Posterior cingulate gyrus (tissue), 11 donors: ENCODE results near the gene LRMDA.

Source experiments
- DNase-seq, 10 donors: peaks; one replicate each; pipeline versions ENCODE4 v3.0.0 to v3.0.0-alpha.2; 2020 to 2021; ENCODE audit warnings: mixed read lengths in 3 of 10
- intact Hi-C: fragments of 100-400 bp; cut with DNase I; formaldehyde crosslinking; loops from one replicate; pipeline ENCODE4 v1.15.1; 2023

The LRMDA gene

DNA sequence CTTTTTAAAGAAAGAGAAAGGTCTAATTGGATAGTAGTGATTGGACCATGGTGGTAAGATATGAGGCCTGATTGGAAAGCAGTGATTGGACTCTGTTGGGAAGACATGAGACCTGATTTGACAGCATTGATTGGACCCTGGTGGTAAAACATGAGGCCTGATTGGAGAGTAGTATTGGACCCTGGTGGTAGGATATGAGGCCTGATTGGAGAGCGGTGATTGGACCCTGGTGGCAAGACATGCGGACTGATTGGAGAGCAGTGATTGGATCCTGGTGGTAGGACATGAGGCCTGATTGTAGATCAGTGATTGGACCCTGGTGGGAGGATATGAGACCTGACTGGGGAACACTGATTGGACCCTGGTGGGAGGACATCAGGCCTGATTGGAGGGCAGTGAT is 444.3 kb downstream of the LRMDA start:
- no peak for DNase-seq

DNA sequence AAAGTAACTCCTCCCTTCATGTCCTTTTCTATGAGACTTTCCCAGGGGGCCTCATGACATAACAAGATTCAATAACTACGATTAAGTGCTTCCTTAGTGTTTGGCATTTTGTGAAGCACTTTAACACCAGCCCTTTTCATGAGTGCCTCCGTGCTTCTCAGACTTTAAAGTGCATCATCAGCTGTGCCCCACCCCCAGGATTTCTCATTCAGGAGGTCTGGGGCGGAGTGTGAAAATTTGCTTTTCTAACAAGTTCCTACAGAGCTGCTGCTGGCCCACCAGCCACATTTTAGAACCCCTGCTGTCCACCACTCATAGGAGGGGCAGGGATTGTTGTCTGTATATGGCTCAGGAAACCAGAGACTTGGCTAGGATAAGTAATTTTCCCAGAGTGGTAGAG is 445.3 kb downstream of the LRMDA start:
- intact Hi-C loops, result no loop called here
- no peak for DNase-seq

More for the DNA sequence above, 444.3 kb downstream of the LRMDA start:
- intact Hi-C loops, result no loop called here

DNA sequence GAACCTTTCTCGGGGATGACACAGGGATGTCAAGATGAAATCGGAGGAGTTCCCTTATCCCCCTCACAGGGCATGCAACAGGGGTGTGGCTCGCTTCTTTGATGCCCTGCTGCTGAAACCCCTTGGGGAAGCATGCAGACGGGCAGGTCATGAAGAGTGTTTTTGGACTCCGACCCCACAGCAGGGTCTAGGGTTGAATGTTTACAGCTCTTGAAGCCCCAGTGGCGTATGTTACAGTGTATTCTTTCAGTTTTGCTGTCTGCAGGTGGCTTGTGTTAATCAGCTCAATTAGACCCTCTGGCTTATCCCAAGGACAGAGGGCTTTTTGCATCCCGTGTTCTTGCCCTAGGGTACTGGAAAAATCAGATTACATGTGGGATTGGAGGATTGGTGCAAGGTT is 446.5 kb downstream of the LRMDA start:
- no peak for DNase-seq
- intact Hi-C loops, result no loop called here

DNA sequence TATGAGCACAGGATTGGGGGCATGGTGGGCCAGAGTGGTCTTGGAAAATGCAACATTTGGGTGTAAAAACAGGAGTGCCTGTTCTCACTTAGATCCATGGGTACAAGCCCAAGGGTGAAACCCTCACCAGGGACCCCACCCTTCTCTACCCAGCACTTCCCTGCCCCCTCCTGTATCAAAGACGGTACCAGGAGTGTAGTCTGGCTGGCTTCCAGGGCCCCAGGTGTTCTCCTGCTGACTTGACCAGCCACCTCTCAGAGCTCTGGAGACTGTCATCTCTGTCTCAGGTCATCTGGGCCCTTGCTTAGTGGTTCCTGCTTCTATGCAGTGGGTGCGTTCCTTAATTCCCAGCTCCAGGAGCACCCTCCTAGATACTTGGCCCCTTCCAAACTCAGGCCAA is 447.2 kb downstream of the LRMDA start:
- no peak for DNase-seq
- intact Hi-C loops, result no loop called here

DNA sequence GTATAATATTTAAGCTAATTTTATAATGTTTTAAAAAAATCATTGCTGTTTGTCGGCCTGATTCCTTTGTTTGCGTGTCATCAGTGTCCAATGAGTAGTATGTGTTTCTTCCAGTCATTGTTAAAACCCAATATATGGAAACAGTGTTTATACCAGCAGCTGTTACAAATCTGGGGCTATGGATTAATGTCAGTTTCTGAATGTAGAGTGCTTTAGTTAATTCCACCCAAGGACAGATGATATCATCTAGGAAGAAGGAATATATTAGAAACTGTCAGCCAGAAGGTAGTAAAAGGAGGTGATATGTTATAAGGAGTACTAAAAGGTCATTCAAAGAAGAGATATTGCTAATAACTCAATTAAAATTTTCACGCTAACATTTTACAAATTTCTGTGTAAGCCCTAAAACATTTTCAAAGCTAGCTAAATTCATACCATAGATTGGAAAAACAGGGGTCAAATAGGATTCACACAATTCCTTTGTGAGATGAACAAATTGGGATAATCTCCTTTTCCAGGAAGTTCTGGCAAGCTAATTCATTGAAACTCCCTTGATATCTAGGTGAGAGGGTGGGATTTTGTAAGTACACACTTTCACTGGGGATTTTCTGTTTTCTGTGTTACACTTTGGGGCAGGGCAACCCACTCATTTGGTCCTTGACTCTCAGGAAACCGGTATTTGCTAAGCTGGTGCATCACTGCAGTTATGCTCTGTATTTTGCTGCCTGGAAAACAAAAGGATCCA is 448.8 kb downstream of the LRMDA start:
- intact Hi-C loops, result no loop called here
- no peak for DNase-seq

DNA sequence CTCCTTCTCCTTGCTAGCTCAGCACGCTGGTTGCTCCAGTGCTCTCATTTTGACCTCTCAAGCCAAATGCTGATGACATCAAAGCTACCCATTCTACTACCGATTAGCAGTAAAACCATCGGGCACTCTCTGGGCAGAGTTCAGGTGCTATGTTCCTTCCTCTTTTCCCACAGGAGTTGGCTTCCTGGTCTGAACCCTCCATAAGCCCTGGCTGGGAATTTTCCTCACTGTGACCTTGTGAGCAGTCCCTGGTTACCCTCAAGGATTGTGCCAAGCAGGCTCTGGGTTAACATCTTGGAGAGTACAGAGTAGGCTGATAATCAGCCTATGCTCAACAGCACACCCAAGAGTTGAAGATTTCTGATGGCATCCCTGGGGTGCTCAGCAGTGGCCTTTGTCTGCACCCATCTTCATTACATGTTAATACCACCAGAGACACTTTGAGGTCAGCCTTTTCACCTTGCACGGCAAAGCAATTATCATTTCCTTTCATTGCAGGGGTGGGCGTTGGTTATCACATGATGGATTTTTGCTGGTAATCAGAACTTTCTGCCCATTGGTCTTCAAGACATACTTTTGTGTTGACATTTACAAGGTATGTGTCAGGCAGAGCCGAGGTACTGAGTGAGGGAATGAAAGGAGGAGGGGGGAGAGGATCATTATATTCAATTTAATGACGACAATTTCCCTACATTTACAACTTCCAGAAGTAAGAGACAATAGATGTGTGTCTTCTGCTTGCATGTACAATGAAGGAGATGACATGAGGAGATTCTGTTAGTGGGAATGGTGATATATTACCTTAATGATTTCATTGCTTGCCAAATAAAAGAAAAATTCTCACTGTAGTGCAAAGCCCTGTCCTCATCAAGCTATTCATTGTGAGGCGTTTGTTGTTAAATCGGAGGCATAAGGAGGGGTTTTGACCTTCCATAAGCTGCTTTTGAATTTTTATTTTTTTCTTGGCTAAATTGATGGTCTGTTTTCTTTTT is 452.0 kb downstream of the LRMDA start:
- no peak for DNase-seq
- intact Hi-C loops, result no loop called here

DNA sequence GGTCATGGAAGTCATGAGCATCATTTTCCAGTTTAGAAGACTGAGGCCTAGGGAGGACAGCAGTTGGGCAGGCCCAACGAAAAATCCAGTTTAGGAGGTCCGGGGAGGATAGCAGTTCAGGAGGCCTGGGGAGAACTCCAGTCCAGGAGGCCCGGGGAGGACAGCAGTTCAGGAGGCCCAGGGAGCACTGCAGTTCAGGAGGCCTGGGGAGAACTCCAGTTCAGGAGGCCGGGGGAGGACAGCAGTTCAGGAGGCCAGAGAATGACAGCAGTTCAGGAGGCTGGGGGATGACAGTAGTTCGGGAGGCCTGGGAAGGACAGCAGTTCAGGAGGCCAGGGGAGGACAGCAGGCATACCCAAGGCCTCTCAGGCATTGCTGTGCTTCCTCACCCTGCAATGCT is 453.4 kb downstream of the LRMDA start:
- peak in 1 of 10 donors; percentile 58 for DNase-seq
- intact Hi-C loops, result no loop called here

DNA sequence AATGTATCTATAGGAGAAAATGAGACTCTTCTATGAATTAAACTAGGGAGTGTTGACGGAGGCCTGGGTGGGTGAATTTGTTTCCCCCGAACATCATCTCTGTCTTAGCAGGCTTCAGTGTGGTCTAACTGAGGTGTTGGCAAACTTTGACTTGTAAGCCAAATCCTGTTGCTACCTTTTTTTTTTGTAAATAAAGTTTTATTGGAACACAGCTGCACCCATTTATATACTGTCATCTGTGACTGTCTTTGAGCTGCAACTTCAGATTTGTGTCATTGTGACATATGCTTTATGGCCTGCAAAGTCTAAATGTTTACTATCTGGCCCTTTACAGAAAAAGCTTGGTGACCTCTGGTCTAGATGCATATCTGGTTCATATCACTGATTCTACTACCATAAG is 455.9 kb downstream of the LRMDA start:
- DNase-seq, result no peak
- intact Hi-C loops, result no loop called here

DNA sequence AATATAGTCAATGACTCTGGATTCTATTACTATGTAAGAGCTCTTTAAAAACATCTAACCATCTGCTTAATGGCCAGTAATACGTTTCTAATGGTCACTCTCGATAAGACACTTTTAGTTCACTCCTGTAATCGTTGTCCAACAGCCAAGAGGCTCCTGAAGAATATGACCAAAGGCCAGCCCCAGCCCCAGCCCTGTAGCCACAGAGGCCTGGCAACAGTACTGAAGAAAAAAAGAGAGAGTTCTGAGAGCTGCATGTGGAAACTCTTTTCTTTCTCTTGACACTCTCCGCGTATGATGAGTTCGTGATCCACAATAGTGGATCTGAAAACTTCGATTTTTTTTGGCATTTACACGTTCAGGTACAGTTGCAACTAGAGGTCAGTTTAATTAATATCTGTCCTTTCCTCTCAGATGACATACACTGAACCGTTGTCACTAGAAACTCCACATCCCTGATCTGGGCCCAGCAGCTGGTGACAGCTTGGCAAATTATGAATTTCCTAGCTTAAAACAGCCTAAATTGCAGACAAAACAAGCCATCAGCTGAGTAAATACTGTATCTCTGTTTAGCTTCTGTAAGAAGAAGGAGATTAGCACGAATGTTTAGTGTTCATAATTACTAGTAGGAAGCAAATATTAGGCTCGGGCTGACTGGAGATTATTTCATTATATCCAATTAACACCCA is 456.7 kb downstream of the LRMDA start:
- intact Hi-C loops, result no loop called here
- DNase-seq, result no peak

DNA sequence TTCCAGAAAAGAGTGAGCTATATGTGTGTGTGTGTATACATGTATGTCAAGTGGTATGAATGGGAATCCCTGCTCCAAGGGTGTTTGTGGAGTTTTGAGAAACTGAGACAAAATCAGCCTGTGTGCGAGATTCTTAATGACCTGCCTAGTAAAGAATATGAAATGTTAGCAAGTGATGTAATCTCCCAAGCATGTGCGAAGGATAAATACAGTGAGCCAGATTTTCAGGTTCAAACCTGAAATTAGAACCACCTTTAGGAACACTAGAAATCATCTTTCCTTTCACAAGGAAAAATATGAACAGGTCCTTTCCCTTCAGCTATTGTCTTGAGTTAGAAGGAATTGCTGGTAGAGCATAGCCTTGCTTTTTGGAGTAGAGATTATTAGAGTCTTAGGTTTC is 457.6 kb downstream of the LRMDA start:
- no peak for DNase-seq
- intact Hi-C loops, result no loop called here

DNA sequence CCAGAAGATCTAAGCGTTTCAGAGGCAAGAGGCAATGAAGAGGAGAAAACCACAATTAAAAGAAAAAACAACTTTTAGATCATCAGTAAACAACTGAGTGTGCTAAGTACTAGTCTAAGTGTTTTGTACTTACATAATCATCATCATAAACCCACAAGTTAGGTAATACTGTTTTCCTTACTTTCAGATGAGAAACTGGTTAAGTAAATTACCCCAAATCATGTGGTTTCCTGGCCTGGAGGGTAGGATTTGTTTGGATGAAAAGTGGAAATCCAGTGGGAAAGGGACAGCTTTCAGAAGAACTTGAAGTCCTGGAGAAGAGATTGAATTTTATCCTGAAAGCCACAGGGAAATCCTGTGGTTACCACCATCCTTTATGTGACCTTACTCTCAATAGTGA is 463.3 kb downstream of the LRMDA start:
- DNase-seq, result no peak
- intact Hi-C loops, result no loop called here

DNA sequence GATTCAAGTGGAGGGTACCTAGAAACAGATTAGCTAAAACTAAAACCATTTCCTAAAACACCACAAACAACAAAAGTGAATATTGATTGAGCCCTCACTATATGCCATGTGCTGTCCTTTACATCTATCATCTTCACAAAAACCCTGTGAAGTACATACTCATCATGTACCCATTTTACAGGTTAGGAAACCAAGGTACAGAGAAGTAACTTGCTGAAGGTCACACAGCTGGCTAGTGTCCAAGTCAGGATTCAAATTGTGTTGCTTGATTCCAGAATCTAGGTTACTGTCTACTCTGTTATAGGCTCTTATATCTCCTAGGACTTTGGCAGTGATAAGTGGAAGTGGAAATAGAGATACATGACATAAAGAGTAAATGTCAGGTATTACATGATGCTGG is 463.8 kb downstream of the LRMDA start:
- intact Hi-C loops, result no loop called here
- DNase-seq, result no peak

DNA sequence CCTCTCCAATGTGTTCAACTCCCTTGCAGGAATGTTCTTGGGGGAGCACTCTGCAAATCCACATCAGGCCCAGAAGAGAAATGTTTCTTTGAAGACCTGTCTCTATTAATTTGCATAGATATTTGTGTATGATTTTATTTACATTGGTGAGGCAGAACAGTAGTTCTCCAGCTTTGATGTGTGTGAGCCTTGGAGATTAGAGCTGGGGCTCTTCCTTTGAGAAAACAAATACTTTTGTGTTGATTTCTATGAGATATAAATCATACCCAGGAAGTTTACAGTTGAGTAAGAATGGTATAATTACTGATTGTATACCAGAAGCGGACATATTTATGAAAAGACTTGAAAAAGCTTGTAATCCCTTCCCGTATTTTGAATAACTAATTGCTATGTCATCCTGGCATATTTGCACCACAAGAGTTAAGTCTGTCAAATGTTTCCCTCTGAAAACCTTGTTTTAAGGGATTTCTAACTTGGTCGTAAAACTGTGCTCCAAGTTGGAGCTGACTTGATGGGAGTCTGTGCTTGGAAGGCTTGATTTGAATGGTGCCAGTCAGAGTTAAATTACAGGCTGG is 468.5 kb downstream of the LRMDA start:
- intact Hi-C loops, result no loop called here
- DNase-seq, result no peak

DNA sequence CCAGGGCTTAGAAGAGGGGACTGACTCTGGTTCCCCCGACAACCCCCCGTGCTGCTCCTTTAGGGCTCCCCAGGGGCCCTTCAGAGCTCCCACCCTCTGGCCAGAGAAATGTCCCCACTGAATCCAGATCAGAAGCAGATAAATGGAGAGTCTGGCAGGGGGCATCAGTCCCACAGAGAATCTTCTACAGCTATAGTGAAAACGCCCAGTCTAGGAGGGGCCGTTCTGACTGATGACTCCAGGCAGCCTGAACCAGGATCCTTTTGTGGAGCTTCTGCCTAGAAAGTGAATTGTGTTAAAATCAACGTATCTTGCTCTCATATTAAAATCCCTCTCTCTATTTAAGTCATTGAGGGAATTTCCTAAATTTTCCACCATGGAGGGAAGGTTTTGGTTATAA is 471.4 kb downstream of the LRMDA start:
- intact Hi-C loops, result no loop called here

DNA sequence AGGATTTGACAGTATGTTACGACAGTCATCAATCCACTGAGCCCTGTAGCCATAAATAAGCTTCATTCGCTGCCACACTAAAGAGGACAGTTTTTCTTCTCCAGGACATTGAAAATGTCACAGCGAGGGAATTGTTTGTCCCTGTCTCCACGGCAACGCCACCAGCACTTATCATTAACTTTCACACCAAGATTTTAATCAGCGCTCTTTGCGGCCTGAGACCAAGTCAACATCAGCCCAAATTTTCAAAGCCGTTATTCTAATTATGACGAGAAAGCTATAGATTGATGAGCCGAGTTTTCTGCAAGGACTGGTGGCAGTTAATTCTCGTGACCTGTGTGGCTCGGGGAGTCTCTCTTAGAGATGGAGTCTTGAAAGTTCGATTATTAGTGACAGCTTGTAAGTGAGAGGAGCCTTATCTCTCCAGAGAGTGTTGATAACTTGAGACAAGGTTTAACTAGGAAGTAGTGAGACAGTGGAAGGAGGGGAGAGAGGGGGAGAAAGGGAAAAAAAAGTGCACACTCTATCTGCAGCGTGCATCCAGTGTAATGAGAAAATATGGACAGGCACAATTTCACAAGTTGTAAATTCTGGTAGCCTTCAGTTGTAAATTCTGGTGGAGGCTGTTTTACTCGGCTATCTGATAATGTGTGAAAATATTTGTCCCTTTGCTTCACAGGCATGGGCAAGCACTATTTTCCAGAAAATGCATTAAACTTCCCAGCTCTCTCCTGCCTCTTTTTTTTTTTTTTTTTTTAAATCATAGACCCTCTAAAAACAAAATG is 473.3 kb downstream of the LRMDA start:
- intact Hi-C loops, result no loop called here
- no peak for DNase-seq

More for the DNA sequence above, 471.4 kb downstream of the LRMDA start:
- no peak for DNase-seq

DNA sequence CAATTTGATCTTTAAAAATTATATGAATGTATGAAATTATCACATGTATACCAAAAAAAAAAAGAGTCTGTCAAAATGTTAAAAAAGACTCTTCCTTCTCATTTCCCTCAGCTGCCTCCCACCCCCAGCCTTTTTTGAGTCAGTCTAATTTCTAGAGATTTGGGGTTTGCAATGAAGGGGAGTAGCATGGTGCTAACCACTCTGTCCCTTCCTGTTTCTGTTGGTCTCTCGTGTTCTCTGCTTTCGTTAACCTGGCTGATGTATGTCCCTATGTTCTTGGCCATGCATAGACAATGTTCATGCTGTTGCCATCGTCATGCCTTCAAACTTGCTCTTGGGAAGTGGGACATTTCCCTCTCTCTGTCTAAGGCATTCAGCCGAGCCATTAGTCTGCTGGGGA is 474.1 kb downstream of the LRMDA start:
- no peak for DNase-seq
- intact Hi-C loops, result no loop called here

DNA sequence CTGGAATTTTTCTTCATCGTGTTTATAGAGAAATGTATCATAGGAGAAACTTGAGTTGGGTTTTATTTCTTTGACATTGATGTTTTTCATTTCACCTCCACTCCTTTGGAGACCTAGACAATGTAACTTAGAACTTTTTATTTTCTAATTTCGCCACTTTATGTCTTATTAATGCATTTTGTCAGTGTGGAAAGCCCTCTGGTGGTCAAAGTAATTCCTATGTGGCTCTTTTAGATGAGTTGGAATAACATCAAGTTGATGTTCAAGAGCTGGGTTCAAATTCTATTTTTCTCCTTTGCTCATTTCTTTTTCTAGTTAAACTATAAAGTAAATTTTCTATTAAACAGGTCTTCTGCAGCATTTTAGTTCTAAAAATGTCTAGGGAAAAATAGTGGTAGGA is 478.6 kb downstream of the LRMDA start:
- no peak for DNase-seq
- intact Hi-C loops, result no loop called here

DNA sequence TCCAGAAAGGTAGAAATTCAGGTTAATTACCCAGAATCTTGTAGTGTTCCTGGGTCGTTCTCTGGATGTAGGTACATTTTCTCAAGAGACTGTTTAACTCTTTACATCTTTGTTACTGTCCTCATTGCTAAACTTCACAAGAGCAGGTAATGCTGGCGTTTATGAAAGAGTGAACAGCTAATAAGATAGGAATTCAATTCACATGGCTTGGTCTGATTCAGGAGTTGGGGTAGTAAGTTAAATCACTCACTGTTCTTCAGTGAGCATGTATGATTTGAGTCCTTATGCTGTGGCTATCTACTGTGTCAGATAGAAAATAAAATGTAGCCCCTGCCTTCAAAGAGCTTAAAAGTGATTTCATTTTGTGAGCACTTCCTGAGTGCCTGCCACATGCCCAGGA is 480.0 kb downstream of the LRMDA start:
- intact Hi-C loops, result no loop called here
- DNase-seq, result no peak

DNA sequence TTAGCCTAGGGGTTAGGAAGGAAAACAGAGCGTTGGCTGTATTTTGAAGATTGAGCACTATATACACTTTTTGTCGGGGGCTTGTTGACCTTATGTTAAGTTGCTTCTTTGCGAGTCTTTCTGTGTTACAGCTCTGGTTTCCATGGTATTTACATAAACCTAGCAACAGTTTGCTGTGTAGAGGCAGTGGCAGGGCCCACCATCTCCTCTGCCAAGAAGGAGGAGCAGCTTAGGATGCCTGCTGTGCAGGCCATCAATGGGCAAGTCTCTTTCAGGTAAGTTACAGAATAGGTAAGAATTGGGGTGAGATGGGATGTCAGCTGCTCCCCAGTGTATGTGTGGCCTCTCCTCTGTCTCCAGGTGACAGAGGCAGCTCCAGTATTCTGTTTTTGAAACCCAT is 485.5 kb downstream of the LRMDA start:
- intact Hi-C loops, result no loop called here
- DNase-seq, result no peak

DNA sequence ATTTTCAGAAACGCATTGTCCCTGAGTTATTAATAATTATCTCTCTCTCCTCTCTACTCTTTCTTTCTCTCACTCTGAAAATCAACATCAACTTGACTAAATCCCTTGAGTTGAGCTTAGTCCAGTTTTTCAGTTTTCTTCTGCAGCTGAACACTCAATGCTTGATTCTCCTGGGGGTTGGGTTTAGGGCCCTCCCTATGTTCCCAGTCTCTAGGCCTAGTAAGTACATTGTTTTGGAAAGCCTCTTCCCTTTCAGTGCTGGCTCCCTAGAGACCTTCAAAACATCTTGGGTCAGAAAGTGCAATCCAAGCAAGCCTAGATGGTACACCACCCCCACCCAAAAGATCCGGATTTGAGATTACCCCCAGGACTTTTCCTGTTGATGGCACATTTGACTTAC is 488.5 kb downstream of the LRMDA start:
- DNase-seq, result no peak
- intact Hi-C loops, result loop anchor here (5.0 to 10.0 kb wide), 2 partner anchors 203 to 515 kb away; partner anchors contain the start of gene ZNF503
